ENCODE results near the gene CASTOR1. TPM values are rescaled to one million over a fixed set of nuclear protein-coding genes. Genes with fewer than 3 reads are reported as not detected.
A peak's percentile ranks its signal among the peaks of the same experiment; 100 is the strongest.

The CASTOR1 gene
- total and polyA plus RNA-seq, 12 donors, result 2.8 to 14.7 (median 6.2) TPM

GRCh38 chr22:30325065-30325720 is 35.9 kb upstream of the CASTOR1 start:
- H3K27ac ChIP-seq, result peak overlapping the region in 9 of 10 donors; percentile 38 to 94 (median 90)
- H3K36me3 ChIP-seq, result peaks cover 0 to 22% (median 0%) of the 10 kb centered on the region in 9 donors
- TF ChIP-seq CTCF (IDR thresholded peaks at IDR 0.05), result no peak
- ATAC-seq, result peak in 7 of 8 donors; percentile 7 to 48 (median 28)
- peak overlapping the region; percentile 64 to 100 (median 96) for H3K4me3 ChIP-seq
- H3K27me3 ChIP-seq, result no peaks in the 10 kb centered on the region
- H3K9me3 ChIP-seq, result no peaks in the 10 kb centered on the region
- DNase-seq, result peak in 1 of 2 donors; percentile 66
- intact Hi-C loops (cut with DNase I), result loop anchor here in 4 of 10 donors (5.0 to 10.0 kb wide), 2 partner anchors 38 to 60 kb away; partner anchors contain the start of genes CASTOR1 (in 3 of the 4) and RNF215 (in 1 of the 4)
- peaks cover 15 to 67% (median 59%) of the 10 kb centered on the region in 9 donors for H3K4me1 ChIP-seq
- 61 to 73% methylated on average over 5 of the region's 5 CpGs for WGBS, 2 donors

- intact Hi-C loops (cut with DNase I), result loop anchor here in 1 of 10 donors (10.0 kb wide), 1 partner anchor 61 kb away; the partner anchor contains the start of gene RNF215
- H3K27ac ChIP-seq, result peak overlapping the region in 7 of 10 donors; percentile 4 to 94 (median 86)
- DNase-seq (no peak), ATAC-seq (no peak)
- peaks cover 21 to 78% (median 69%) of the 10 kb centered on the region in 9 donors for H3K4me1 ChIP-seq
- no peak for TF ChIP-seq CTCF (IDR thresholded peaks at IDR 0.05)
- no peaks in the 10 kb centered on the region for H3K9me3 ChIP-seq
- H3K36me3 ChIP-seq, result peaks cover 0 to 20% (median 0%) of the 10 kb centered on the region in 9 donors
- no peaks in the 10 kb centered on the region for H3K27me3 ChIP-seq
- peak overlapping the region in 7 of 10 donors; percentile 91 to 100 (median 96) for H3K4me3 ChIP-seq
- 68 to 80% methylated on average over 8 of the region's 8 CpGs for WGBS, 2 donors
Measured at GRCh38 chr22:30324014-30324730, 34.9 kb upstream of the CASTOR1 start.

GRCh38 chr22:30323246-30323645 is 33.9 kb upstream of the CASTOR1 start:
- intact Hi-C loops (cut with DNase I), result loop anchor here in 2 of 10 donors (2.0 to 10.0 kb wide), 2 partner anchors 18 to 62 kb away; partner anchors contain the start of gene RNF215 (in 1 of the 2)
- H3K4me1 ChIP-seq, result peaks cover 24 to 87% (median 79%) of the 10 kb centered on the region in 9 donors
- DNase-seq (no peak), ATAC-seq (no peak)
- H3K36me3 ChIP-seq, result peaks cover 0 to 20% (median 0%) of the 10 kb centered on the region in 9 donors
- H3K4me3 ChIP-seq, result no peak overlapping the region
- peak overlapping the region in 3 of 10 donors; percentile 90 to 94 (median 93) for H3K27ac ChIP-seq
- TF ChIP-seq CTCF (IDR thresholded peaks at IDR 0.05), result no peak
- H3K27me3 ChIP-seq, result no peaks in the 10 kb centered on the region
- WGBS, 2 donors, result 95 to 99% methylated on average over 3 of the region's 3 CpGs
- H3K9me3 ChIP-seq, result no peaks in the 10 kb centered on the region

GRCh38 chr22:30321461-30321860 is 32.2 kb upstream of the CASTOR1 start:
- H3K36me3 ChIP-seq, result peaks cover 0 to 20% (median 0%) of the 10 kb centered on the region in 9 donors
- intact Hi-C loops (cut with DNase I), result loop anchor here in 1 of 10 donors (10.0 kb wide), 1 partner anchor 63 kb away; the partner anchor contains the start of gene RNF215
- DNase-seq (peak in 1 of 2 donors; percentile 59), ATAC-seq (peak in 6 of 8 donors; percentile 20 to 55 (median 28))
- peaks cover 20 to 95% (median 76%) of the 10 kb centered on the region in 9 donors for H3K4me1 ChIP-seq
- TF ChIP-seq CTCF (IDR thresholded peaks at IDR 0.05), result no peak
- no peaks in the 10 kb centered on the region for H3K27me3 ChIP-seq
- H3K27ac ChIP-seq, result peak overlapping the region in 8 of 10 donors; percentile 30 to 90 (median 60)
- 45 to 59% methylated on average over 2 of the region's 2 CpGs for WGBS, 2 donors
- H3K4me3 ChIP-seq, result no peak overlapping the region
- H3K9me3 ChIP-seq, result no peaks in the 10 kb centered on the region

Data from heart right ventricle (tissue), 16 donors.